SH-SY5Y (cell line): Measurements from ENCODE around the gene GAN.

Experiments used
- GATA2 ChIP-seq: IDR thresholded peaks from 2 replicates; pipeline ENCODE4 v1.6.1; 2011; ENCODE audit warnings: mild to moderate bottlenecking, low read depth, low read length
- GATA3 ChIP-seq: IDR thresholded peaks from 2 replicates; pipeline ENCODE4 v1.6.1; 2011; ENCODE audit warnings: low read depth, mild to moderate bottlenecking, low read length, moderate library complexity

GRCh38 chr16:81284995-81285600, 29.7 kb upstream of the GAN start:
- TF ChIP-seq GATA2 (no peak), GATA3 (no peak)
